ENCODE results near the gene ZNF850. TPM values are rescaled to one million over a fixed set of nuclear protein-coding genes. Genes with fewer than 3 reads are reported as not detected.

The ZNF850 gene
- total and polyA plus RNA-seq, 2 of the 13 experiments (the other 11 are each of a cell fraction or from before 2014, with no cell fraction given), result 0.78 to 6.6 TPM

GRCh38 chr19:36772311-36773222, at the start of gene ZNF850 (continued):
- TF ChIP-seq HOXA3 (CRISPR knock-in tag; IDR thresholded peaks at IDR 0.05) (peak; percentile 40), UBTF (CRISPR knock-in tag; IDR thresholded peaks at IDR 0.05) (no peak), ZBTB38 (CRISPR knock-in tag; IDR thresholded peaks at IDR 0.05) (no peak), ZNF331 (CRISPR knock-in tag; IDR thresholded peaks at IDR 0.05) (peak; percentile 52; the same call in 1 of the 2 replicates), MIXL1 (CRISPR knock-in tag; IDR thresholded peaks at IDR 0.05) (0 out of 2 replicates have a peak, but pooled peaks have one; percentile 35), ZNF280D (CRISPR knock-in tag; IDR thresholded peaks at IDR 0.05) (0 out of 2 replicates have a peak, but pooled peaks have one; percentile 8), HMGA1 (CRISPR knock-in tag; conservative IDR thresholded peaks at IDR 0.05) (no peak), ZNF224 (CRISPR knock-in tag; IDR thresholded peaks at IDR 0.05) (peak; percentile 56; the same call in 1 of the 2 replicates), ZXDC (CRISPR knock-in tag; IDR thresholded peaks at IDR 0.05) (no peak), ASH2L (IDR thresholded peaks at IDR 0.05; ENCODE audit: insufficient read length, low read depth, low read length) (peak; percentile 84), ZNF530 (CRISPR knock-in tag; IDR thresholded peaks at IDR 0.05; ENCODE audit: low read depth) (no peak), PHB2 (IDR thresholded peaks at IDR 0.05; ENCODE audit: partially characterized antibody) (no peak), MAF1 (CRISPR knock-in tag; IDR thresholded peaks at IDR 0.05; ENCODE audit: borderline replicate concordance) (no peak), ZNF382 (CRISPR knock-in tag; IDR thresholded peaks at IDR 0.05; ENCODE audit: borderline replicate concordance) (no peak), KAT7 (CRISPR knock-in tag; IDR thresholded peaks at IDR 0.05; ENCODE audit: borderline replicate concordance) (0 out of 2 replicates have a peak, but pooled peaks have one; percentile 55), TBL1XR1 (IDR thresholded peaks at IDR 0.05; ENCODE audit: borderline replicate concordance, low read length, partially characterized antibody) (peak; percentile 68), MAX (IDR thresholded peaks at IDR 0.05) (peak; percentile 78), HNF1B (CRISPR knock-in tag; IDR thresholded peaks at IDR 0.05) (peak; percentile 37; the same call in 1 of the 2 replicates), CHD2 (IDR thresholded peaks at IDR 0.05; ENCODE audit: low read depth, low read length) (peak; percentile 96)
